Nephron progenitor cell (in vitro differentiated cells): ENCODE data around the gene BRD1.
A peak's percentile ranks its signal among the peaks of the same experiment; 100 is the strongest.

Source experiments
- DNase-seq: peaks from one replicate; pipeline ENCODE4 v3.0.0; 2021
- H3K27ac Mint-ChIP-seq: 2 replicates; pipeline ENCODE4 v1.8.0; 2021; ENCODE audit warnings: mild to moderate bottlenecking, moderate library complexity, mixed read lengths
- H3K27me3 Mint-ChIP-seq: 2 replicates; pipeline ENCODE4 v1.8.0; 2021; ENCODE audit warnings: mild to moderate bottlenecking, low read depth, mixed read lengths; ENCODE audit not compliant: poor library complexity
- H3K36me3 Mint-ChIP-seq: 2 replicates; pipeline ENCODE4 v1.8.0; 2021; ENCODE audit warnings: low read depth, mixed read lengths
- H3K4me1 Mint-ChIP-seq: 2 replicates; pipeline ENCODE4 v1.8.0; 2021; ENCODE audit warnings: mixed read lengths
- H3K4me3 Mint-ChIP-seq: 2 replicates; pipeline ENCODE4 v1.8.0; 2021; ENCODE audit warnings: mild to moderate bottlenecking, moderate library complexity, mixed read lengths
- H3K9me3 Mint-ChIP-seq: 2 replicates; pipeline ENCODE4 v1.8.0; 2021; ENCODE audit warnings: mild to moderate bottlenecking, moderate library complexity, mixed read lengths
- CTCF ChIP-seq: fragments of 200-600 bp; sonication (generic); IDR thresholded peaks from 2 replicates; pipeline ENCODE4 v1.5.0; 2021; ENCODE audit warnings: antibody characterized with exemption

BRD1 gene

GRCh38 chr22:49770547-49771265 lies 57.0 kb downstream of the BRD1 start:
- Mint-ChIP-seq H3K27ac (no peak overlapping the region), H3K27me3 (peaks cover 2% of the 10 kb centered on the region), H3K9me3 (peaks cover 15% of the 10 kb centered on the region), H3K4me1 (no peaks in the 10 kb centered on the region), H3K4me3 (no peak overlapping the region), H3K36me3 (peaks cover 41% of the 10 kb centered on the region)
- no peak for DNase-seq
- no peak for TF ChIP-seq CTCF

GRCh38 chr22:49769691-49770546 lies 57.8 kb downstream of the BRD1 start:
- no peak for DNase-seq
- Mint-ChIP-seq H3K27ac (no peak overlapping the region), H3K27me3 (peaks cover 2% of the 10 kb centered on the region), H3K4me3 (no peak overlapping the region), H3K36me3 (peaks cover 41% of the 10 kb centered on the region), H3K9me3 (peaks cover 15% of the 10 kb centered on the region), H3K4me1 (no peaks in the 10 kb centered on the region)
- no peak for TF ChIP-seq CTCF

GRCh38 chr22:49768951-49769690 lies 58.6 kb downstream of the BRD1 start:
- Mint-ChIP-seq H3K9me3 (peaks cover 15% of the 10 kb centered on the region), H3K4me1 (no peaks in the 10 kb centered on the region), H3K36me3 (peaks cover 35% of the 10 kb centered on the region), H3K27ac (no peak overlapping the region), H3K27me3 (peaks cover 2% of the 10 kb centered on the region), H3K4me3 (no peak overlapping the region)
- DNase-seq = no peak
- no peak for TF ChIP-seq CTCF

- no peak overlapping the region for H3K4me3 Mint-ChIP-seq
- peaks cover 15% of the 10 kb centered on the region for H3K9me3 Mint-ChIP-seq
- H3K36me3 Mint-ChIP-seq = peaks cover 27% of the 10 kb centered on the region
- no peak overlapping the region for H3K27ac Mint-ChIP-seq
- DNase-seq = no peak
- peaks cover 2% of the 10 kb centered on the region for H3K27me3 Mint-ChIP-seq
- no peak for TF ChIP-seq CTCF
- peaks cover under 1% of the 10 kb centered on the region for H3K4me1 Mint-ChIP-seq
Measured at GRCh38 chr22:49768077-49768910, 59.4 kb downstream of the BRD1 start.

GRCh38 chr22:49767355-49768062 lies 60.2 kb downstream of the BRD1 start:
- no peak overlapping the region for H3K4me3 Mint-ChIP-seq
- peaks cover 20% of the 10 kb centered on the region for H3K36me3 Mint-ChIP-seq
- peak; percentile 35 for TF ChIP-seq CTCF
- peaks cover 2% of the 10 kb centered on the region for H3K27me3 Mint-ChIP-seq
- H3K4me1 Mint-ChIP-seq = peaks cover 5% of the 10 kb centered on the region
- peaks cover 15% of the 10 kb centered on the region for H3K9me3 Mint-ChIP-seq
- no peak overlapping the region for H3K27ac Mint-ChIP-seq
- no peak for DNase-seq
